HG03520 (cell line): ENCODE measurements around the gene RBM25.
"Not testable (repeated sequence)": the region's sequence is repeated elsewhere in the genome, so short reads cannot be mapped to it uniquely, and the experiment has no call there.

ENCODE experiments used
- ATAC-seq: cut with Tn5 transposase; IDR thresholded peaks from one replicate; pipeline ENCODE4 v1.9.1; 2021; ENCODE audit warnings: mild to moderate bottlenecking, moderate library complexity; ENCODE audit not compliant: unreplicated experiment

RBM25 gene

DNA sequence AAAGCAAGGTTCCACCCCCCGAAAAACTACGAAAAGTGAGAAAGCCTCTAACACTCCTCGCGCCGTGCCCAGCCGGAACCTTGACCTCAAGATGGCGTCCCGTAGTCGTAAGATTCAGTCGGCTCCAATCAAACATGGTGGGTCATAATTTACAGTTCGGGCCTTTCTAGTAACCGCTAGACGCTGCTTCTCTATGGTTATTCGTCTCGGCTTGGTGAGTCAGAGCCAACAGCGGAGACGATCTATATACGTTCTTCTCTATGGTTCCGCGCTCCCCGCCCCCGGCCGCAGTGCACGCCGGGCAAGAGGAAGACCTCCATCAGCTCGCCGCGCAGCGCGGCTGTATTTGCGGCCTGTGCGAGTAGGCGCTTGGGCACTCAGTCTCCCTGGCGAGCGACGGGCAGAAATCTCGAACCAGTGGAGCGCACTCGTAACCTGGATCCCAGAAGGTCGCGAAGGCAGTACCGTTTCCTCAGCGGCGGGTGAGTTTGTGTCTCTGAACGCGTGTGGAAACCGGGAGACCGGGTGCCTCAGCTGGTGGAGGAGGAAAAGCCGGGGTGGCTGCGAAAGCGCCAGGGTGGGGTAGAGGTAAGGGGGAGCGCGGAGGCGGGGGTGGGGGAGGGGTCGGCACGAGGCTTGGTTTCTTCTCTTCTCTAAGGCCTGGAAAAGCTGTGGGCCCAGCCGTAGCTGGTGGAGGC lies at the start of gene RBM25:
RBM25 (plus strand) TSS at position 311 of the 698 bp plus-strand sequence. CDS start 13,108 bp downstream, outside the sequence.
- ATAC-seq = peak; percentile 90

DNA sequence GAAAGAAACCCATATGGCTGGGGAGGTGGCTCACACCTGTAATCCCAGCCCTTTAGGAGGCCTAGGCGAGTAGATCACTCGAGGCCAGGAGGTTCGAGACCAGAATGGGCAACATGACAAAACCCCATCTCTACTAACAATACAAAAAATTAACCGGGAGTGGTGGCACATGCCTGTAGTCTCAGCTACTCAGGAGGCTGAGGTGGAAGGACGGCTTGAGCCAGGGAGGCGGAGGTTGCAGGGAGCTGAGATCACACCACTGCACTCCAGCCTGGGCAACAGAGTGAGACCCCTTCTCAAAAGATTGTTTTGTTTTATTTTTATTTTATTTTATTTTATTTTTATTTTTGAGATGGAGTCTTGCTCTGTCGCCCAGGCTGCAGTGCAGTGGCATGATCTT lies 47.1 kb upstream of the RBM25 start:
- not testable (repeated sequence) for ATAC-seq

DNA sequence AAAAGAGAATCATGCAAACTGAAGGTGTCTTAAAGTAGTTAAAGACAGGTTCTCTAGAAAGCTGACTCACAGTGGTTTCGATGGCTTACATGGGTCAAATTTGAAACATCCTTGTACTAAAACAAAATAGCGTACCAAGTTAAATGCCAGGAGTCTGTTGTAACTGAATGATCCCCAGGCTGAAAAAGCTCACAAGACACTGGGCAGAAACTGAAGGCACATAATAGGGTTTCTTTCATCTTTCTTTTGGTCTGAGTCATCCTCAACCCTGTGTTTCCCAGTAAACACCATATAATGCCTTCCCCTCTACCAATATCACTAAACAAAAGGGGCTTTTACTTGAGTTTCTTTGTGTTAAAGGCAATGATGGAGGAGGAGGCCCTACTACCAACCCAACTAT lies 44.2 kb upstream of the RBM25 start:
- peak; percentile 73 for ATAC-seq

DNA sequence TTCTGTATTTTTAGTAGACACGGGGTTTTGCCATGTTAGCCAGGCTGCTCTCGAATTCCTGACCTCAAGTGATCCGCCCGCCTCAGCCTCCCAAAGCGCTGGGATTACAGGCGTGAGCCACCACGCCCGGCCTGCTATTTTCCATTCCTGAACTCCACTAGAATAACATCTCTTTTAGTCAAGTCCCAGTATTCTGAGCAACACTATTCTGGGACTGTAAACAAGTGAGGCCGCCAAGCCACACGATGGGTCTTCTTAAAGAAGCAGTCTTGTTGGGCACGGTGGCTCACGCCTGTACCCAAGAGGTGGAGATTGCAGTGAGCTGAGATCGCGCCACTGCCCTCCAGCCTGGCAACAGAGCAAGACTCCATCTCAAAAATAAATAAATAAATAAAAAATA lies 42.8 kb upstream of the RBM25 start:
- not testable (repeated sequence) for ATAC-seq

DNA sequence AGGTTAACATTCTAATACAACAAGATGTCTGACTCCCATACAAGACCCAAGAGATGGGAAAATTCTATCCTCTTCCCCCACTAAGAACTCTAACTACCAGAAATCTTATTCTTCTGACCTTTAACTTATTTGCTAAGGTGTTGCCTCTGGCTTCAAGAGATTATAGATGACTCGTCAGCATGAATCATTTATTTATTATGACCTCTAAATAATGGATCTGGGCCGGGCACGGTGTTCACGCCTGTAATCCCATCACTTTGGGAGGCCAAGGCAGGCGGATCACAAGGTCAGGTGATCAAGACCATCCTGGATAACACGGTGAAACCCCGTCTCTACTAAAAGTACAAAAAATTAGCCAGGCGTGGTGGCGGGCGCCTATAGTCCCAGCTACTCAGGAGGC lies 42.3 kb upstream of the RBM25 start:
- not testable (repeated sequence) for ATAC-seq

DNA sequence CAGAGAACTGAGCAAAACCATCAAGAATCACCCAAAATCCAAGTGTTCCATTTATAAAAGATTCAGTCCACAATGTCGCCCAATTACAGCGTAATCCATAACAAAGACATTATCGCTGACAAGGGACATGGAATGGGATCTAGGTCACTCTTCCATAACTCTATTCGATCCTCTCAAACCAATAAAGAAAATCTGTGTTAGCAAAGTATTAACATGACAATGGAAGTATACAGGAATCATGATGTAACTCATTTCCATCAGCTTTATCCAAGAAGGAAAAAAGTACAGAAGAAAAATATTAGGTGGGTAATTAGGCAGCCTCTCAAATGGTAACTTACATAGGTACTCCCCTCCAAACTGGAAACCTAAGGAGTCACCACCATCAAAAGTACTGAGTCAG lies 36.3 kb upstream of the RBM25 start:
- ATAC-seq = no peak

DNA sequence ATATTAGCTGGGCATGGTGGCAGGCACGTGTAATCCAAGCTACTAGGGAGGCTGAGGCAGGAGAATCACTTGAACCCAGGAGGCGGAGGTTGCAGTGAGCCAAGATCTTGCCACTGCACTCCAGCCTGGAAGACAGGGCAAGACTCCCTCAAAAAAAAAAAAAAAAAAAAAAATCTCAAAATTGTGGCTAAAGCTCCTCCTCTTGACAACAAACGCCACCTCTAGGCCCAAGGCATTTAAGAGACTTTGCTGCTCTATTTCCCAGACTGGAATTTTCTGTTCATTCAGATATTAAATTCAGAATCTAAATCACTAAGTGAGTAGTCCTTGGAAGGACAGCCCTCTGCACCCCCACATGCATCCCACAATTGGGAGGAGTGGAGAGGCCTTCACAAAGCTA lies 32.8 kb upstream of the RBM25 start:
- no peak for ATAC-seq

DNA sequence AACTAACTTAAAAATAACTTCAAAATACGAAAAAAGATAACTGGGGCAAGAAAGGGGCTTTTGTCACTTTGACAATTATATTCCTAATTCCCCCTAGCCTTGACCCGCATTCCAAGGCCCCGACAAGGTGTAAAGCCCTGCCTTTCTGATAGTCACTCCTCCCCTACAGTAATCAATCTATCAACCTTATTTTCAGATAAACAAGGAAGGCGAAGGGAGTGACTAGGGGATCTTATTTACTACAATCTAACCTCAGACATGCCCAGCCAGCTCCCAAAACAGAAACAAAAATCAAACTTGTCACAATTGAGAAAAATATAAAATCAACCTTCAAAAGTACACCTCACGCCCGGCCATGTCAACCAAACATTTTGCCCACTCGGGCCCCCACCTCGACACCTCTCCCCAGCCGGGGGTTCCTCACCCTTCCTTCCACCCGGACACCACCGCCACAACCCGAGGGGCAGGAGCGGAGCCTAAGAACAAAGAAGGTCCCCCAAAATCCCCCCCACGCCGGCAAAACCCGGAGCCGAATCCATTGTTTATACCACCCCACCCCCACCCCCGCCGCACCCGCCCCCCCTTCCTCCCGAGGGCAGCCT lies 32.0 kb upstream of the RBM25 start:
- no peak for ATAC-seq

DNA sequence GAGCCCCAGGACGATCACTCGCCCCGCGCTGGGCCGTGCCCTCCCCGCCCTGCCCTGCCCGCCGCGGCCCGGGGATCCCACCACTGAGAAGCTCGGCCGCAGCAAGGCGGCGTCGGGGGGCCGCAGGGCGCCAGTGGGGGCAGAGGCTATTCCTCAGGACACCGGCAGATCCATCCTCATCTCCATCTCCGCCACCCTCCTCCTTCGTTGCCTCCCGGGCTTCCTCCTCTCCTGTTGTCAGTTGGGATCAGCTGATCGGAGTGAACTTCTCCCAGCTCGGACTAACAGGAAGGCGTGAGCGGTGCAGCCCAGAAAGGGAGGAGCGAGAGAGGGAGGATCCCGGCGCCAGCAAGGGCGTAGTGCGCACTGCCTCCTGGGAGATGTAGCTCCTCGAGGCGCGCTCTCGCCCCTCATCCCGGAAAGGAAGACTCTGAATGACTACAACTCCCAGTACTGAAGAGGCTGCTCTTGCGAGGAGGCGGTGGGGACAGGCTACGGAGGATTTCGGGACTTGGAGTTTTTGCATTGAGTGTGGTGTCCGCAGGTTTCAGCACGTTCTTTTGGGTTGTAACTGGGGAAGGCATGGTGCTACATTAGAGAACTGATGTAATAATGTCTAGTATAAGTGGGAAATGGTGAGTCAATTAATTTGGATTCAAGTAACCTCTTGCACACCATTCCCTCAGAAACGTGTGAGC lies 31.3 kb upstream of the RBM25 start, which contains the start of gene ZFYVE1:
ZFYVE1 (minus strand) TSS at position 262 of the 698 bp plus-strand sequence. CDS start 2,598 bp downstream, outside the sequence.
- ATAC-seq = peak; percentile 93

DNA sequence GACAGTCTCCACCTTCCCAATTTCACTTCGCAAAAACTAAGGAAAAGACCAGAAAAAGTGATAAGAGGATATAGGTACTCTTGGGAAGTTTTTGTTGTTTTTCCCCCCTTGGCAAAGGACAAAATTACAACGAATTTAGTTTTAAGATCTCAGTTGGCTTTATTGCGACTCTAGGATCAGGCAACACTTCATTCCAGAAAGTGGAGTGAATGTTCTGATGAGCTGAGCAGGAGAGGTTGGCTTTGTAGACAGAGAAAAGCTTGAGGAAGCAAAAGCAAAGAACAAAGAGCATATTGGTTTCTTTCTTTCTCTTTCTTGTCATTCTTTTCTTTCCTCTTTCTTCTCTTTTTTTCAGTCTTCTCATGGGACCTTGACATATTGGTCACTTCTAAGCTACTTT lies 30.8 kb upstream of the RBM25 start:
- ATAC-seq = no peak

DNA sequence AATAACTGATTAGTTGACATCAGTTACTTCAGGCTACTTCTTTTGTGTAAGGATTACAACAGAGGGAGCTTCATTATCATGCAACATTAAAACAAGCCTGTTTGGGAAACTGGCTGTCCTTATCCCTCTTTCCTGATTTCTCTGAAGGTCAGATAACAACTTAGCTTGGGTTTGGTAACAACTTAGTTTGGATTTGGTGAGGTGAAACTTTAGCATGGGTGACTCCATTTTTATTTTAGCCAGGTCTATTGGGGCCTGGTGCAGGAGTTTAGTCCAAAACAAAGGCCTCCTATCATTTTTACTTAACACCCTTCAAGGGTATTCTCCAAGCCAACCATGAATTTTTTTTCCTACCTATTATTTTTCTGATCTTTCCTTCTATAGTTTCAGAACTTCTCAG lies 30.4 kb upstream of the RBM25 start:
- no peak for ATAC-seq

DNA sequence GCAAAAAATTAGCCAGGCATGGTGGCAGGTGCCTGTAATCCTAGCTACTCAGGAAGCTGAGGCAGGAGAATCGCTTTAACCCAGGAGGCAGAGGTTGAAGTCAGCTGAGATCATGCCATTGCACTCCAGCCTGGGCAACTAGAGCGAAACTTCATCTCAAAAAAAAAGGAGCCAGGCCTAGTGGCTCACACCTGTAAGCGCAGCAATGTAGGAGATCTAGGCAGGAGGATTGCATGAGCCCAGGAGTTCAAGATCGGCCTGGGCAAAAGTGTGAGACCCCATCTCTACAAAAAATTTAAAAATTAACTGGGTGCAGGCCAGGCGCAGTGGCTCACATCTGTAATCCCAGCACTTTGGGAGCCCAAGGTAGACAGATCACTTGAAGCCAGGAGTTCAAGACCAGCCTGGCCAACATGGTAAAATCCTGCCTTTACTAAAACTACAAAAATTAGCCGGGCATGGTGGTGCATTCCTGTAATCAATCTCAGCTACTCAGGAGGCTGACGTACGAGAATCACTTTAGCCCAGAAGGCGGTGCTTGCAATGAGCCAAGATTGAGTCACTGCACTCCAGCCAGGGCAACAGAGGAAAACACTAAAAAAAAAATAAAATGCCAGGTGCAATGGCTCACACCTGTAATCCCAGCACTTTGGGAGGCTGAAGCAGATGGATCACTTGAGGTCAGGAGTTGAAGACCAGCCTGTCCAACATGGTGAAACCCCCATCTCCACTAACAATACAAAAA lies 21.5 kb upstream of the RBM25 start:
- not testable (repeated sequence) for ATAC-seq

DNA sequence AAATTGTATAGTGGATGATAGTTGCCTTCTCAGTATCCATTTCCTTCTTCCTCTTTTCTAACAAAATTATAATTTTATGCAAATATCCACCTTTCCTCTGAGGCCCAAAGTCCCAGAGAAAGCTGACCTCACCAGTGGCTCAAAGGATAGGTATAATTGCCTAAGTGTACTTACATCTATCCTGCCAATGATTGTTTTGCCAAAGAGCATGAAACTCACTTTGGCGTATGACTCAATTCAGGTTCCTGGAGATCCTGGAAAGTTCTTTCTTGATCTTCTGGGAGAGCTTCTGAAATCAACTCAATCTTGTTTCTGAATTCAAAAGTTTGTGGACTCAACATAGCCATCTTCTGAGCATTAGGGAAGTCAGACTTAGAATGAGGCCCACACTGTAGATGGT lies 10.5 kb upstream of the RBM25 start:
- ATAC-seq = no peak

DNA sequence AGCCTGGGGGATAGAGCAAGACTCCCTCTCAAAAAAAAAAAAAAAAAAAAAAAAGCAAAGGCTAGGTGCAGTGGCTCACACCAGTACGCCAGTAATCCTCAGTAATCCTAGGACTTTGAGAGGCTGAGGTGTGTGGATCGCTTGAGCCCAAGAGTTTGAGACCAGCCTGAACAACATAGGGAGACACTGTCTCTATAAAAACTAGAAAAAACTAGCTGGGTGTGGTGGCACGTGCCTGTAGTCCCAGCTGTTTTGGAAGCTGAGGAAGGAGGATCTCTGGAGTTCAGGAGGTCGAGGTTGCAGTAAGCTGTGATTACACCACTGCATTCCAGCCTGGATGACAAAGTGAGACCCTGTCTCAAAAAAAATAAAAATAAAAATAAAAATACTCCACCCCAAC lies 8.9 kb upstream of the RBM25 start:
- no peak for ATAC-seq

DNA sequence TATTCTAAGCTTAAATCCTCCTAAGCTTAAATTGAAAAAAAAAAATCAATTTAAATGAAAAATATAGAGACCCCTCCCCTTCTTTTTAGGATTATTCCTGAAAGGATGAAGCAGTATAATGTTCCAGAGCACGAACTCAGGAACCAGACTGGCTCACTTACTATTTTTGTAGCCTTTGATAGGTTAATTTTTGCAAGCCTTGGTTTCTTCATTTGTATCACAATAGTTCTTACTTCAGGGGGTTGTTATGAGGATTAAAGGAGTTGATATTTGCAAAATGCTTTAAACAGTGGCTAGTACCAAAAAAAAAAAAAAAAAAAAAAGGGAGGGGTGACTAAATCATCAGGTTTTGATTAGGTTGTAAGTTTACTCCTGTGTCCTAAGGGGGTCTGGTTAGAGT lies 3.1 kb upstream of the RBM25 start:
- no peak for ATAC-seq

DNA sequence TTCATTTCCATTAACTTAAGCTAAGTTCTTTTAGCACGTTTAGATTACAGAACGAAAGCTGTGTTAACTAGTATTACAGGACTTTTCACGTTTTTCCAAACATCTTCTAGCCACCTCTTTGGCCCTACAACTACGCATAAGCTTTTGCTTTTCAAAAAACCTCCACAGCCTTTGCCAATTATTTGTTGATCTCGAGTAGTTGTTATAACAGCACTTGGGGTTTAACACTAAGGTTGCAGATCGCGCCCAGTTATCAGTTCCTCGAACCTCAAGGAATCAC lies 450 bp upstream of the RBM25 start:
- ATAC-seq = no peak

DNA sequence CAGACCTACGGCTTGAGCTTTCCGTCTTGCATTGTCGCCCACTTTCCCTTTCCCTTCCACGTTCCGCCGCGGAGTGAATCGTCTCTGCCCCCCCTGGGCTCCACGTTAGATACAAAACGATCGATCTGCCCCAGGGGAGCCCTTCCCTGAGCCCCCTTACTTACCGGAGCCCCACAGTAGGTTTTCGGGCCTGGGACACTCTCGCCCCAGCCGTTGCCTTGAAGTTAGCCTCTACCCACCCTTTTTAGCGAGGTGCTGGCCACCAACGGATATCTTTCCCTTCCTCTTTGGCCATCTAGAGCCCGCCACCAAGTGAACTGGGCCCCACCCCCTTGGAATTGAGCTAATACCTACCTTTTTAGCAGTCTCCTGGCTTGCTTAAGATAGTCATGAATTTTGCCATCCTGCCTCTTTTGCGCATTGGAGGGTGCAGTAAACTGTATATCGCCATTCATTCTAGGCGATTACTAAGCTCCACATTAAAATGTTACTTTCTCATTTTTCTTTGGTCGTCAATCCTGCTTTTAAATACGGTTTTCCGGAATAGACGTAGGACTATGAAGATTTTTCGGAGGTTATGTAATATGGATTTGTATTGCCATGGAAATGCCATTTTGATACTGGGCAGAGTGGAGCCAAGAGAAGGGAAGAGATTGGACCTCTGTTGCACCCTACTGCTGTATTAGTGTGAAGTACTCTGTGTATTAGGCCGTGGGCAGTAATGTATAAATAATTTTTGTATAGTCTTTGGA lies 764 bp downstream of the RBM25 start:
- ATAC-seq = no peak

DNA sequence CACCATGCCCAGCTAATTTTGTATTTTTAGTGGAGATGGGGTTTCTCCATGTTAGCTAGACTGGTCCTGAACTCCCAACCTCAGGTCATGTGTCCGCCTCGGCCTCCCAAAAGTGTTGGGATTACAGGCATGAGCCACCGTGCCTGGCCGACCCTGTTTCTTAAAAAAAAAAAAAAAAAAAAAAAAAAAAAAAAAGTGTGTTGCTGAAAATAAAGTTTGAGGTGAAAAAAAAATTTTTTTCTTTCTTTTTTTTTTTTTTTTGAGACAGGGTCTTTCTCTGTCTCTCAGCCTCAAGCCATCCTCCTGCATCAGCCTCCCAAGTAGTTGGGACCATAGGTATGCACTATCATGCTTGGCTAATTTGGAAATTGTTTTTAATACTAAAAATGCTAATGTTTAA lies 11.3 kb downstream of the RBM25 start:
- ATAC-seq = no peak

DNA sequence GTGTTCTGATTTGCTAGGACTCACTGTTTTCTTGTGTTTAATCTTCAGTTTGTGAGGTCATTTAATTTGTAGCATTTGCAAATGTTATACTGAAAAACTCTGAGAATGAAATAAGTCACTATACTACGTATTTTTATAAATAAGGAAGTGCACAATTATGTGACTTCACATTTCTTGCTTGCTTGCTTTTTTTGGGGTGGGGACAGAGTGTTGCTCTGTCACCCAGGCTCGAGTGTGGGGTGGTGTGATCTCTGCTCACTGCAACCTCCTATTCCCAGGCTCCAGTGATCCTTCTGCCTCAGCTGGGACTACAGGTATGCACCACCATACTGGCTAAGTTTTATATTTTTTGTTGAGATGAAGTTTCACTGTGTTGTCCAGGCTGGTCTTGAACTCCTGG lies 32.7 kb downstream of the RBM25 start:
- ATAC-seq = no peak

DNA sequence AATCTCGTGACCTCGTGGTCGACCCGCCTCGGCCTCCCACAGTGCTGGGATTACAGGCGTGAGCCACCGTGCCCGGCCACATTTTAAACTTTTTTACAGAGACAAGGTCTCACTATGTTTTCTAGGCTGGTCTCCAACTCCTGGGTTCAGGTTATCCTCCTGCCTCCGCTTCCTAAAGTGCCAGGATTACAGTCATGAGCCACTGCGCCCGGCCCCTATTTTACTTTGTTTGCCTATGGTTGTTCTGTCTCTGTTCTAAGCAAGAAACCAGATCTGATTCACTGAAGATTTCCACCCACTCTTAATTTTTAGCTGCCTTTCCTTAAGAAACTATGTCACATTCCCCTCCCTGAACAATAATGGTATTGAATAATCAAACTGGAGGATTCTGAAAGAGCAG lies 39.1 kb downstream of the RBM25 start:
- no peak for ATAC-seq

DNA sequence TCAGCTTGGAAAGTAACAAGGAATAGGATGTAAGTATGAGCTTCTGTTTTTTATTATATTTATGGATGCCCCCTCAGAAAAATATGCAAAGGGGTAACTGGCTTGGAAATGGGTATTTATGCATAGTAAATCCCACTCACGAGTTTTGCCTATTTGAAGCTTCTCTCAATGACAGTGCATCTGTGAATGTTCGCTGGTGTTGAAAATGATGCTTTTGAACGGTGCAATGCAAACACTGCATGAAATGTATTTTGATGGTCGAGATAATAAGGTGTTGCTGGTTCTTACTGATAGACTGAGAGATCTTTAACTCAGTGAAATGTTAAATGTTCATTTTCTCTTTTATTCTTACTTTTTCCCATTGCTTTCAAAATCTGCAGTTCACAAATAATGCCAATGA lies 42.0 kb downstream of the RBM25 start:
- no peak for ATAC-seq
